HG03280 (cell line): ENCODE results near the gene MPP4.

Experiments
- ATAC-seq: cut with Tn5 transposase; IDR thresholded peaks from one replicate; pipeline ENCODE4 v1.9.1; 2021; ENCODE audit warnings: mild to moderate bottlenecking, moderate library complexity; ENCODE audit not compliant: unreplicated experiment

The MPP4 gene

DNA sequence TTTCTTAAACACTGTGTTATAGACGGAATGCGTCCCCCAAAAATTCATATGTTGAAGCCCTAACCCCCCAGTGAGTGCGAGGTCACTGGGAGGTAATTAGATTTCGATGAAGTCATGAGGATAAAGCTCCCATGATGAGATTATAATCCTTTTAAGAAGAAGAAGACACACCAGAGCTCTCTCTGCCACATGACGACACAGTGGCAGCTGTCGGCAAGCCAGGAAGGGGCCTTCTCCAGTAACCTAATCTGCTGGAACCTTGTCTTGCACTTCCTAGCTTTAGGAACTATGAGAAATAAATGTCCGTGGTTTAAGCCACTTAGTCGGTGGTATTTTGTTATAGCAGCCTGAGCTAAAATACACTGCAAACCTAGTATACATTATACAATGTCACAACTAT lies 67.4 kb downstream of the MPP4 start:
- ATAC-seq: no peak

DNA sequence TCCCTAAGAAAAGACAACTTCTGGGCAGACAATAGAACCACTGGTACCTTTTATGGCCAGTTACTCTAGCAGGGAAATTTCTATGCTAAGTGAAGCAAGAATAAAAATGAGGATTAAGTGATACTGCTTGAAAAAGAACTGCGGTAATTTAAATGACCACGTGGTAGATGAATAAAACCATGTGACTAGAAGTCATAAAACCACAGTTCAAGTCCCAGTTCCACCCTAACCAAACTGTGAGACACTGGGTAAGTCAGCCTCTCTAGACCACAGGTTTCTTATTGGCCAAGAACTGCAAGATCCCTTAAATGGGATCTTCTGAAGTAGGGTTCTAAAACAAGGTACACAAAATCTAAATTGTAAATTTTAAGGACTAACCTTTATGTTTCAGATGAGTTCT lies 67.9 kb downstream of the MPP4 start:
- ATAC-seq: no peak

DNA sequence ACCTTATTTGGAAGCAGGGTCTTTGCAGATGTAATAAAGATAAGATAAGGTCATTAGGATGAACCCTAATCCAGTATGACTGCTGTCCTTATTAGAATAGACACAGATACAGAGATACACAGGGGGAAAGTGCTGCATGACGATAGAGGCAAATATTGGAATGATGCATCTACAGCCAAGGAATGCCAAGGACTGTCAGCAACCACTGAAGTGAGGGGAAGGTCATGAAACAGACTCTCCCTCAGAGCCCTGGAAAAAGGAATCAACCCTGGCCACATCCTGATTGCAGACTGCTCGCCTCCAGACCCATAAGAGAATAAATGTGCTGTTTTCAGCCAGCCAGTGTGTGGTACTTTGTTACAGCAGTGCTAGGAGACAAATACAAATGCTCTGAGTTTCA lies 69.9 kb downstream of the MPP4 start:
- no peak for ATAC-seq

DNA sequence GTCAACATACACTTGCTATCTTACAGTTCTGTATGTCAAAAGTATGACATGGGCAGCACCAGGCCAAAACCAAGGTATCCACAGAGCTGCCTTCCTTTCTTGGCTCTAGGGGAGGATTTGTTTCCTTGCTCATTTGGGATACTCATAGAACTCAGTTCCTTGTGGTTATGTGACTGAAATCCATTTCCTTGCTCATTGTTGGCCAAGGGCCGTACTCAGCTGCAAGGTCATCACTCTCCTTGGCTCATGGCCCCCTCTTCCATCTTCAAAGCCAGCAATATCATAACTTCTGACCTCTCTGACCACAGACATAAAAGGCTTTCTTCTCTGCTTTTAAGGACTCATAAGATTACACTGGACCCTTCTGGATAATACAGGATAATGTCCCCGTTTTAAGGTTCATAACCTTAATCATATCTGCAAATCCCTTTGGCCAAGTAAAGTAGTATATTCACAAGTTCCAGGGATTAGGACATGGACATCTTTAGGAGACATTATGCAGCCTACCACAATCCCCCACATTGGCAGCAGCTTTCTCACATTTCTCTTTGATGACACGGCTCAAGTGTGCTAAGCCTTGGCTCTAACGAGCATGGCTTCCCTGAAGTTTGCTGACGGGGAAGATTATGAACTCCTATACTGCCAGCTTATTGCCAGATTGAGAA lies 76.0 kb downstream of the MPP4 start:
- no peak for ATAC-seq

DNA sequence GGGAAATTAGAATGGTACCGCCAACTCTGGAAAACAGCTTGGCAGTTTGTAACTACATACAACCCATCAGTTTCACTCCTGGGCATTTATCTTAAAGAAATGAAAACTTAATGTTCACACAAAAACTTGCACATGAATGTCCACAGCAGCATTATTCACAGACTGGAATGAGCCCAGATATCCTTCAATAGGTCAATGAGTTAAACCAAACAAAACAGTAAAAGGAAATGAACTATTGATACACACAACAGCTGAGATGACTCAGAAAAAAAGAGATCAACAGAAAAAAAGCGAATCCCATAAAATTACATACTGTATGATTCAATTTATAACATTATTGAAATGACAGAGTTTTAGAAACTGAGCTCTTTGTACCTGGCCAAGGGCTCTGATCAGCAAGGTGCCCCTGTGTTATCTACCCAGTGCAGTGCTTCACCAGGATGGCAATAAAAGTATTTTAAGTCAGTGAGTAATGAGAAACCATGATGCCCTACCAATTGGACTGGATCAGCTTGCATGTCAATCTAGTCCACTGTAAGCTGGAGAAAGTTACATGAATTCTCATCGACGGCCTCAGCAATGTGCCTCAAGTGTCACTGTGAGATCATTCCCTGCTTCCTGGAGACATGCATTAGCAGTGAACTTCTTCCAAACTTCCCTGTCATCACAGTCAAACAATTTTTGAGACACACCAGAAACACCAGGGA lies 77.0 kb downstream of the MPP4 start:
- ATAC-seq: no peak

DNA sequence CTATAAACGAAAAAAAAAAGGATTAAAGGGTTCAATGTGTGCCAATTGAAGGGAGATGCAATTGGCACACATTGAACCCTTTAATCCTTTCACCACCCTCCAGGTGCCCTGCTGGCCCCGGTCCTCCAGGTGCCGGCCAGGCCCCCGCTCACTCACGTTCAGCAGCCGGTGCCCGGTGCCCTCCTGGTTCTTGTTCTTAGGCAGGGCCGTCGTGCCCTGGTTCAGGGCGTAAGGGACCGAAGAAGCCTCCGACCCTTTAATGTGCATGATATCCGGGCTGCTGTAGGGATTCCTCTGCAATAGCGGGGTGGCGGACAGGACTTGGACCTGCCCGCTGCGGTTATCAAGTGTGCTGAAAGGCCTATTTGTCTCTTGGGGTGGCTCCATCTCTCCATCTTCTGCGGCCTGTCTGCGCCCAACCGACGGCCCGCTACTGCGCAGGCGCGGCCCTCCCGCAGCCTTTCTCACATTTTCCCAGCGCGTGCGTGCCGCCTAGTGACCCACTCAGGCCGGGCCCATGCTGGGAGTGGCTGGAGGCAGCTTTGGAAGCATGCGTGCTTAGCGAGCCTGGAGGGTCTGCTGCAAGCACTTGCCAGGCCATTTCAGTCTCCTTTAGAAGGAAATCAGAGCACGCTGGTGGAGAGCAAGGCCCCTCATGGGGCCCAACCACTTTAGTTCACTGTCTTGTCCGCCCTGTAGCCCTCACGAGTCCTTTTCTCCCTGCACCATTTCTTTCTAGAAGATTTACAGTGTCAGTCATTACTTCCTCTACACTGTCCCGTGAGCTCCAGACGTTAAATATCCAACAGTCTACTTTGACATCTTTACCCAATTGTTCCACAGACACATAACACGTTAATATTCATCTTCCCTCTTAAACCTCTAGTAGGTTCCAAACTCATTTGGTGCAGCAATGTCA lies 79.4 kb downstream of the MPP4 start:
- no peak for ATAC-seq

DNA sequence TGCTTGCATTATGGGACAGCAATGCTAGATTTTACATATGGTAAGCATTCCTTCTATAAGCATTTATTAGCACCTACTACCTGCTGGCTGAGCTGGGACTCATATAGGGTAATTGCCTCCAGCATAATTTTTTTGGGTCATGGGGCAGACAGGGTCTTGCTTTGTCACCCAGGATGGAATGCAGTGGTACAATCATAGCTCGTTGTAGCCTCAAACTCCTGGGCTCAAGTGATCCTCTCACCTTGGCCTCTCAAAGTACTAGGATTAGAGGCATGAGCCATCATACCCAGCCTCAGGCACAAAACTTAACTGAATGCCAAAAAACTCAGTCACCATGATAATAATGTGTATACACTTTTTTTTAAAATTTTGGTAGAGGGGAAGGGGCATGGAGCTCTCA lies 90.4 kb downstream of the MPP4 start:
- ATAC-seq: no peak

DNA sequence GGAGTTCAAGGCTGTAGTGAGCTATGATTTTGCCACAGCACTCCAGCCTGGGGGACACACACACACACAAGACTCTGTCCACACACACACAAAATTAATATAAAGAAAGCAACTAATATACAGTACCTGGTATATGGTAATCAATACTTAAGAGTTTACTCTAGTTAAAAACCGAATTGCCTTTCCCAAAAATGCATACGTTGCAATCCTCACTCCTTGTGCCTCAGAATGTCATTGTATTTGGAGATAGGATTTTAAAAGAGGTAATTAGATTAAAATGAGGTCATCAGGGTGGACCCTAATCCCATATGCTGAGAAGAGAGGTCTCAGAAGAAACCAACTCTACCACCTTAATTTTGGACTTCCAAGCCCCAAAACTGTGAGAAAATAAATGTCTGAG lies 90.9 kb downstream of the MPP4 start:
- no peak for ATAC-seq

DNA sequence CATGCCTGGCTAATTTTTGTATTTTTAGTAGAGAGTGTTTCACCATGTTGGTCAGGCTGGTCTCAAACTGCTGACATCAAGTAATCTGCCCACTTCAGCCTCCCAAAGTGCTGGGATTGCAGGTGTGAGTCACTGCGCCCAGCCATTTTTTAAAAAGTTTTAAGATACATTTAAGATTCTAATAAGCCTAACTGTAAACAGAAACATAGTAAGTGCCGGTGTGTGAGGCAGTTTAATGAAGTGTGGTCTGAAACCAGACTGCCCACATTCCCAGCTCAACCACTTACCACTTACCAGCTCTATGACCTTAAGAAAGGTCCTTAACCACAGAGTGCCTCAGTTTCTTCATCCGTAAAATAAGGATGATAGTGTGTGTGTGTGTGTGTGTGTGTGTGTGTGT lies 97.5 kb downstream of the MPP4 start:
- ATAC-seq: no peak

DNA sequence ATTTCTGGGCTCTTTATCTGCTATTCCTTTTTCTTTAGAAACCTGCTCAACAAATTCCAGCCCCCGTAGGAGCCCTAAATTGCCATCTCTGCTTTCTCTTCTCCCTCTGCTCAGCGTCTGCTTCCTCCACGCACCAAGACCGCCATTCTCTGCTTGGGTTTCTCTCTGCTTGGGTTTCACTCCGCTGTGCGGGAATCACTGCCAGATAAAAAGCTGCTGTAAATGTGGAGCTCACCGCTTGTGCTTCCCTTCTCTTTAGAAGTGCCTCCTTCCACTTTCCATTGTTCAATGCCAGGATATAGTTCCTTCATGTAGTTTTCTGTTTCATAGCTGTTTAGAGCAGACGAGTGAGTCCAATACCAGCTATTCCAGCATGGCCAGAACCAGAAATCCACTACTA lies 101.0 kb downstream of the MPP4 start:
- ATAC-seq: no peak
